PC-3 (cell line): ENCODE data around the gene CGB1.

ENCODE experiments used
- EZH2 ChIP-seq: fragments of 300-600 bp; sonication (generic); IDR thresholded peaks from one replicate; pipeline ENCODE4 v1.6.1; 2017; ENCODE audit warnings: antibody characterized with exemption, mild to moderate bottlenecking, low read length; ENCODE audit not compliant: unreplicated experiment
- EZH2phosphoT487 ChIP-seq: fragments of 300-600 bp; sonication (generic); IDR thresholded peaks from 2 replicates; pipeline ENCODE4 v1.6.1; 2018; ENCODE audit warnings: mild to moderate bottlenecking, antibody characterized with exemption, low read length, borderline replicate concordance

DNA sequence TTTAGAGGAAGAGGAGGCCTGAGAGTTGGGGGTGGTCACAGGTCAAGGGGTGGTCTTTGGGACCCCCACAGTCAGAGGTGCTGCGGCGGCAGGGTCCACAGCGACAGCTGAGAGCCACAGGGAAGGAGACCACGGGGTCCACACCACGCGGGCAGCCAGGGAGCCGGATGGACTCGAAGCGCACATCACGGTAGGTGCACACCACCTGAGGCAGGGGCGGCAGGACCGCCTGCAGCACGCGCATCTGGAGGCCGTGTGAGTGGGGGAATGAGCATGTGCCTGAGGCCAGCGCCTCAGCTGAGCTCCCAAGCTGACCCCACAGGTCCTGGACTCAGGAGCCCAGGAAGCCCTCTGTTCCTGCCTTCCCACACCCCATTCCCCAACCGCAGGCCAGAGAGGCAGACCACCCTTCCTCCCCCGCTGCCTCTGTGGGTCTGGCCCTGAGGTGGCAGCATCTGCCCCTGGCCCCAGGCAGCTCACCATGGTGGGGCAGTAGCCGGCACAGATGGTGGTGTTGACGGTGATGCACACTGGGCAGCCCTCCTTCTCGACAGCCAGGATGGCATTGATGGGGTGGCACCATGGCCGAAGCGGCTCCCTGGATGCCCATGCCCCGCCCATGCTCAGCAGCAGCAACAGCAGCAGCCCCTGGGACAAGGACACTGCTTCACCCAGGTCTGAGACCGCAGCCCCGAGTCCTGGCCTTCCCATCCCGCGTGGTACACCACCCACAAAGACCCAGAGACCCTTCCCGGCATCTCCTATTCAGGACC, 20.4 kb downstream of the CGB1 start:
- TF ChIP-seq EZH2phosphoT487, result no peak
- no peak for TF ChIP-seq EZH2
